Measurements from ENCODE around the gene STK33.

Gene STK33

GRCh38 chr11:8587915-8588314 is 6.1 kb downstream of the STK33 start:
- no peaks in the 10 kb centered on the region for H4K20me1 ChIP-seq (ENCODE audit: insufficient read depth, low read length)
- no peaks in the 10 kb centered on the region for H3K4me1 ChIP-seq (ENCODE audit: insufficient read depth, low read length)
- H3K9me3 ChIP-seq (ENCODE audit: insufficient read depth, low read length, severe bottlenecking) = no peaks in the 10 kb centered on the region
- no peak overlapping the region for H3K9ac ChIP-seq (ENCODE audit: low read depth, low read length)
- DNase-seq = no peak
- H3K36me3 ChIP-seq (ENCODE audit: insufficient read depth, low read length) = no peaks in the 10 kb centered on the region
- H3K4me3 ChIP-seq (ENCODE audit: low read depth in 1 of 2, low read length in 2 of 2) = no peak overlapping the region
- H3K4me2 ChIP-seq (ENCODE audit: insufficient read depth, low read length) = no peak overlapping the region
- peaks cover 10% of the 10 kb centered on the region for H3K27me3 ChIP-seq (ENCODE audit: insufficient read depth, low read length, poor library complexity)
- no peak overlapping the region for H2AFZ ChIP-seq (ENCODE audit: low read depth, low read length)
- no peaks in the 10 kb centered on the region for H3K79me2 ChIP-seq (ENCODE audit: insufficient read depth, low read length)
- no peak for TF ChIP-seq EZH2 (IDR thresholded peaks at IDR 0.05; ENCODE audit: borderline replicate concordance, low read depth, low read length, severe bottlenecking)
- ATAC-seq (ENCODE audit: insufficient read depth, low read depth) = no peak
- H3K27ac ChIP-seq (ENCODE audit: low read length) = no peak overlapping the region

DNA sequence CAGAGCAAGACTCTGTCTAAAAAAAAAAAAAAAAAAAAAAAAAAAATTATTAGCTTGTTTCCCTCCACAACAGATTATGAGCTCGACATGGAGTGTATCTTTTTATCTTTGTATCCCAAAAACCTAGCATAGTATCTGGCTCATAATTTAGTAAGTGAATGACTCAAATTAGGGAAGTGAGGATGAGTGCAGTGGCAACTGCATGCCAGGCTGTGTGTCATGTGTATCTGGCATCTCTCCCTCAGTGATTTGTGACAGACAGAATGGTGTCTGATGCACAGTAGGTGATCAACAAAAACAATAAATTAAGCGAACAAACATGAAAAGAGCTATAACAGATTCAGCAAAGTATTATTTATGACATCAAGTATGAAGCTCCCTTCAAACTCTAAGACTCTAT is 7.2 kb downstream of the STK33 start:
- no peak overlapping the region for H2AFZ ChIP-seq (ENCODE audit: low read depth, low read length)
- DNase-seq (no peak), ATAC-seq (ENCODE audit: insufficient read depth, low read depth) (no peak)
- no peak overlapping the region for H3K4me3 ChIP-seq (ENCODE audit: low read depth in 1 of 2, low read length in 2 of 2)
- no peaks in the 10 kb centered on the region for H4K20me1 ChIP-seq (ENCODE audit: insufficient read depth, low read length)
- H3K9me3 ChIP-seq (ENCODE audit: insufficient read depth, low read length, severe bottlenecking) = no peaks in the 10 kb centered on the region
- TF ChIP-seq CTCF (IDR thresholded peaks at IDR 0.05; ENCODE audit: borderline replicate concordance, extremely low read depth, low read length, poor library complexity, severe bottlenecking) (no peak), EZH2 (IDR thresholded peaks at IDR 0.05; ENCODE audit: borderline replicate concordance, low read depth, low read length, severe bottlenecking) (no peak)
- no peaks in the 10 kb centered on the region for H3K36me3 ChIP-seq (ENCODE audit: insufficient read depth, low read length)
- peaks cover 10% of the 10 kb centered on the region for H3K27me3 ChIP-seq (ENCODE audit: insufficient read depth, low read length, poor library complexity)
- H3K4me2 ChIP-seq (ENCODE audit: insufficient read depth, low read length) = no peak overlapping the region
- H3K9ac ChIP-seq (ENCODE audit: low read depth, low read length) = no peak overlapping the region
- no peaks in the 10 kb centered on the region for H3K79me2 ChIP-seq (ENCODE audit: insufficient read depth, low read length)
- no peak overlapping the region for H3K27ac ChIP-seq (ENCODE audit: low read length)
- H3K4me1 ChIP-seq (ENCODE audit: insufficient read depth, low read length) = no peaks in the 10 kb centered on the region

DNA sequence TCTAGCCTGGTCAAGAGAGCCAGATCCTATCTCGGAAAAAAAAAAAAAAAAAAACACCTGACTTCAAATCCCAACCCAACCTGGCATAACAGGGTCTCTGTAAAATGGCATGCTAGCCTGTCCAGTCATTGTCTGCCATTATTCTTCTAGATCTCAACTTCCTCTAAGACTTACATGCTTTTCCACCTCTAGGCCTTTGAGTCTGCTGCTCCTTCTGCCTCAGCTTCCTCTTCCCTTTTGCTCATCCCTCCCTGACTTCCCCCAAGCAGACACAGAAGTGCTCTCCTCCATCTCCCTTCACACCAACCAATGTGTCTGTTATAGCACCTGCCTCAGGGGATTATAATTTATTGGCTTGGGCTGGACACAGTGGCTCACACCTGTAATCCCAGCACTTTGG is 7.8 kb downstream of the STK33 start:
- Histone ChIP-seq H3K27ac (ENCODE audit: low read length) (no peak overlapping the region), H3K79me2 (ENCODE audit: insufficient read depth, low read length) (no peaks in the 10 kb centered on the region), H3K9ac (ENCODE audit: low read depth, low read length) (no peak overlapping the region), H4K20me1 (ENCODE audit: insufficient read depth, low read length) (no peaks in the 10 kb centered on the region), H3K9me3 (ENCODE audit: insufficient read depth, low read length, severe bottlenecking) (no peaks in the 10 kb centered on the region), H3K4me3 (ENCODE audit: low read depth in 1 of 2, low read length in 2 of 2) (no peak overlapping the region), H3K4me2 (ENCODE audit: insufficient read depth, low read length) (no peak overlapping the region), H3K4me1 (ENCODE audit: insufficient read depth, low read length) (no peaks in the 10 kb centered on the region), H2AFZ (ENCODE audit: low read depth, low read length) (no peak overlapping the region), H3K36me3 (ENCODE audit: insufficient read depth, low read length) (no peaks in the 10 kb centered on the region), H3K27me3 (ENCODE audit: insufficient read depth, low read length, poor library complexity) (peaks cover 10% of the 10 kb centered on the region)
- DNase-seq (no peak), ATAC-seq (ENCODE audit: insufficient read depth, low read depth) (no peak)
- TF ChIP-seq EZH2 (IDR thresholded peaks at IDR 0.05; ENCODE audit: borderline replicate concordance, low read depth, low read length, severe bottlenecking) = no peak
- TF ChIP-seq CTCF (IDR thresholded peaks at IDR 0.05; ENCODE audit: borderline replicate concordance, extremely low read depth, low read length, poor library complexity, severe bottlenecking) = no peak

DNA sequence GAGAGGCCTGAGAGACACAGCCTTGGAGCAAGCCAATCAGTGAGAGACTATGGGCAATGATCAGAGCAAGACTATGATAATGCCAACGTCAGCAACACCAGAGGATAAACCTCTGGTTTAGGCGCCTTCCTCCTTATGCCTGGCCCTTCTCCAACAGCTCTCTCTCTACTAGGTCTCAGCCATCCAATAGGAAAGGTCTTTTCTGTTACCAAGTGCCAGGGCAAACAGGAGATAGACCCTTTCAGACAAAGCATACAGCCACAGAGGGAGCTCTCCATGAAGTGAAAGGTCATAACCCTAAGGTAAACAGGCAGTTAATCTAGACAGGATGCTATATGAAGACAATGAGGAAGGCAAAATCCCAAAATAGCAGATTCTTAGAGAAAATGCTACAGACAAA is 9.5 kb downstream of the STK33 start:
- H3K4me3 ChIP-seq (ENCODE audit: low read depth in 1 of 2, low read length in 2 of 2) = no peak overlapping the region
- no peak overlapping the region for H3K4me2 ChIP-seq (ENCODE audit: insufficient read depth, low read length)
- DNase-seq (no peak), ATAC-seq (ENCODE audit: insufficient read depth, low read depth) (no peak)
- no peaks in the 10 kb centered on the region for H3K36me3 ChIP-seq (ENCODE audit: insufficient read depth, low read length)
- no peak overlapping the region for H3K27ac ChIP-seq (ENCODE audit: low read length)
- H2AFZ ChIP-seq (ENCODE audit: low read depth, low read length) = no peak overlapping the region
- TF ChIP-seq CTCF (IDR thresholded peaks at IDR 0.05; ENCODE audit: borderline replicate concordance, extremely low read depth, low read length, poor library complexity, severe bottlenecking) (no peak), EZH2 (IDR thresholded peaks at IDR 0.05; ENCODE audit: borderline replicate concordance, low read depth, low read length, severe bottlenecking) (no peak)
- H3K9ac ChIP-seq (ENCODE audit: low read depth, low read length) = no peak overlapping the region
- no peaks in the 10 kb centered on the region for H4K20me1 ChIP-seq (ENCODE audit: insufficient read depth, low read length)
- no peaks in the 10 kb centered on the region for H3K4me1 ChIP-seq (ENCODE audit: insufficient read depth, low read length)
- H3K27me3 ChIP-seq (ENCODE audit: insufficient read depth, low read length, poor library complexity) = peaks cover 6% of the 10 kb centered on the region
- H3K9me3 ChIP-seq (ENCODE audit: insufficient read depth, low read length, severe bottlenecking) = no peaks in the 10 kb centered on the region
- no peaks in the 10 kb centered on the region for H3K79me2 ChIP-seq (ENCODE audit: insufficient read depth, low read length)
